Ascending aorta (tissue), 2 donors: Measurements from ENCODE around the gene HSPB6. TPM values are rescaled to one million over a fixed set of nuclear protein-coding genes. Genes with fewer than 3 reads are reported as not detected.
"Not testable (repeated sequence)": the region's sequence is repeated elsewhere in the genome, so short reads cannot be mapped to it uniquely, and the experiment has no call there.

ENCODE experiments used
- DNase-seq, 2 donors: peaks; one replicate each; pipeline ENCODE4 v3.0.0-alpha.2; 2019; ENCODE audit warnings: low spot score in 2 of 2
- H3K27ac ChIP-seq, 2 donors: fragments of 200-600 bp; sonication (generic); one replicate each; pipeline ENCODE4 v1.5.1; 2016 to 2017; ENCODE audit warnings: mild to moderate bottlenecking in 1 of 2
- H3K27me3 ChIP-seq: fragments of 200-600 bp; sonication (generic); one replicate; pipeline ENCODE4 v1.5.1; 2017
- H3K36me3 ChIP-seq, 2 donors: fragments of 200-600 bp; sonication (generic); one replicate each; pipeline ENCODE4 v1.5.1; 2016
- H3K4me1 ChIP-seq, 2 donors: fragments of 200-600 bp; sonication (generic); one replicate each; pipeline ENCODE4 v1.5.1; 2016 to 2017; ENCODE audit warnings: mild to moderate bottlenecking in 1 of 2
- H3K4me3 ChIP-seq, 2 donors: fragments of 200-600 bp; sonication (generic); one replicate each; pipeline ENCODE4 v1.5.1; 2016 to 2017; ENCODE audit warnings: mild to moderate bottlenecking in 1 of 2
- H3K9me3 ChIP-seq, 2 donors: fragments of 200-600 bp; sonication (generic); one replicate each; pipeline ENCODE4 v1.5.1; 2016
- intact Hi-C: fragments of 100-400 bp; cut with DNase I; formaldehyde crosslinking; loops from one replicate; pipeline ENCODE4 v1.15.1; 2023
- total RNA-seq: library from RNA; depleted of rRNA; stranded (reverse); fragments of >200 nt; gene quantifications from one replicate; pipeline ENCODE4 v1.1.0, GENCODE V29; 2016
- TF ChIP-seq, protein P1 (sequence below), 3 experiments: fragments of 200-600 bp in 2 of 3; fragments of 450-650 bp in 1 of 3; sonication (generic) in 2 of 3; IDR thresholded peaks; one replicate each; pipeline ENCODE4 v1.5.1; 2016 to 2019; ENCODE audit warnings: antibody characterized with exemption in 3 of 3, mild to moderate bottlenecking in 1 of 3, moderate library complexity in 1 of 3

The HSPB6 gene
- total RNA-seq, 1 donor from 2014 or later: 265 TPM

DNA sequence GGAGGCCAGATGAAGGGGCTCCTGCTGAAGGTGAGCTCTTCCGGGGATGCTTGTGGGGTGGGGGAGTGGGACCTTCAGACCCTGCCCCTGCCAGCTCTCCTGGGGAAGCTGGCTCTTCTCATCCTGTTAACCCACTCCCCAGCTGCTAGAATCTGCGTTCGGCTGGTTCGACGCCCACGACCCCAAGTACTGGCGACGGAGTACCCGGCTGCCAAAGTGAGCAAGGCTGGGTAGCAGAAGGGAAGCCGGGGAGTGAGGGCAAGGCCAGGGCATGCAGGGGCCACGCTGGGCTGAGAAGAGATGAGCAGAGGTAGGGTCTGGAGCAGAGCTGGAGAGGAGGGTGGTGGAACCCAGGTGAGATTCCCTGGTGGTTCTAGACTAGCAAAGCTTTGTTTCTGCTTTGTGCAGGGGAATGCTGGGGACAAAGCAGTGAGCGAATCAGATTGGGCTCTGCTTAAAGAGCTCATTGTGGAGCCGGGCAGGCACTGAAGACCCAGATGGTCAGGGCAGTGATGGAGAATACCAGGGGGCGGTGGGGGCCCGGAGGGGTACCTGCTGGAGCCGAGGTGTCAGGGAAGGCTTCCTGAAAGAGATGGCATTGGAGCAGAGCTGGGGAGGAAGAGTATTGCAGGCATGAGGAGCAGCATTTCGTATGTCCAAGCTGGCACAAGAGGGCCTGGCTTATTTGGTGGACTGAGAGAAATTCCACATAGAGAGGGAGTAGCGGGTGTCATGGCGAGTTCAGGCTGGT, 28.7 kb downstream of the HSPB6 start:
- no peaks in the 10 kb centered on the region for H3K4me1 ChIP-seq
- no peaks in the 10 kb centered on the region for H3K9me3 ChIP-seq
- peaks cover 96 to 99% of the 10 kb centered on the region in 2 donors for H3K36me3 ChIP-seq
- TF ChIP-seq, protein P1, sequence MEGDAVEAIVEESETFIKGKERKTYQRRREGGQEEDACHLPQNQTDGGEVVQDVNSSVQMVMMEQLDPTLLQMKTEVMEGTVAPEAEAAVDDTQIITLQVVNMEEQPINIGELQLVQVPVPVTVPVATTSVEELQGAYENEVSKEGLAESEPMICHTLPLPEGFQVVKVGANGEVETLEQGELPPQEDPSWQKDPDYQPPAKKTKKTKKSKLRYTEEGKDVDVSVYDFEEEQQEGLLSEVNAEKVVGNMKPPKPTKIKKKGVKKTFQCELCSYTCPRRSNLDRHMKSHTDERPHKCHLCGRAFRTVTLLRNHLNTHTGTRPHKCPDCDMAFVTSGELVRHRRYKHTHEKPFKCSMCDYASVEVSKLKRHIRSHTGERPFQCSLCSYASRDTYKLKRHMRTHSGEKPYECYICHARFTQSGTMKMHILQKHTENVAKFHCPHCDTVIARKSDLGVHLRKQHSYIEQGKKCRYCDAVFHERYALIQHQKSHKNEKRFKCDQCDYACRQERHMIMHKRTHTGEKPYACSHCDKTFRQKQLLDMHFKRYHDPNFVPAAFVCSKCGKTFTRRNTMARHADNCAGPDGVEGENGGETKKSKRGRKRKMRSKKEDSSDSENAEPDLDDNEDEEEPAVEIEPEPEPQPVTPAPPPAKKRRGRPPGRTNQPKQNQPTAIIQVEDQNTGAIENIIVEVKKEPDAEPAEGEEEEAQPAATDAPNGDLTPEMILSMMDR (IDR thresholded peaks at IDR 0.05): no peak
- DNase-seq: no peak
- H3K27ac ChIP-seq: no peak overlapping the region
- intact Hi-C loops: no loop called here
- no peak overlapping the region for H3K4me3 ChIP-seq
- H3K27me3 ChIP-seq: no peaks in the 10 kb centered on the region

DNA sequence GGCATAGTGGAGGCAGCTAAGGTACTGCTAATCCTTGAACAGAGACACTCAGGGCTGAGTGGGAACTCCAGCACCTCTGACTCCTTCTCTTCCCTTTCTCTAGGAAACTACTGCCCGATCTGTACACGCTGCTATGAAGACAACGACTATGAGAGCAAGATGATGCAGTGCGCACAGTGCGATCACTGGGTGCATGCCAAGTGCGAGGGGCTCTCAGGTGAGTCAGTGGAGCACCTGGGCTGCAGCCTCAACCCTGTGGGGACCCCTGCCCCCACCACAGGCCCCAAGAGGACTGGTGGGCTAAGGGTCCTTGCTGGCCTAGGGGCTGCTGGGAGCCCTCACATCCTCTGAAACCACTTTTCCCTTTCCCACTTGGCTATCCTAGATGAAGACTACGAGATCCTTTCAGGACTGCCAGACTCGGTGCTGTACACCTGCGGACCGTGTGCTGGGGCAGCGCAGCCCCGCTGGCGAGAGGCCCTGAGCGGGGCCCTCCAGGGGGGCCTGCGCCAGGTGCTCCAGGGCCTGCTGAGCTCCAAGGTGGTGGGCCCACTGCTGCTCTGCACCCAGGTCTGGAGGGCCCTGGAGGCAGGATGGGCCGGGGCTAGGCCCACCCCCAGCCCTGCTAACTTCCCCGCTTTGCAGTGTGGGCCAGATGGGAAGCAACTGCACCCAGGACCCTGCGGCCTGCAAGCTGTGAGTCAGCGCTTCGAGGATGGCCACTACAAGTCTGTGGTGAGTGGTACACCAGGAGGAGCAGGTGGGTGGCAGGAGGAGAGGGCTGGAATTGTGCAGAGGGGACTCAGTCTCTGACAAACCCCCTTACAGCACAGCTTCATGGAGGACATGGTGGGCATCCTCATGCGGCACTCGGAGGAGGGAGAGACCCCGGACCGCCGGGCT, 29.5 kb downstream of the HSPB6 start:
- no peaks in the 10 kb centered on the region for H3K4me1 ChIP-seq
- intact Hi-C loops: no loop called here
- TF ChIP-seq, protein P1 (IDR thresholded peaks at IDR 0.05): no peak
- DNase-seq: no peak
- no peak overlapping the region for H3K4me3 ChIP-seq
- H3K9me3 ChIP-seq: no peaks in the 10 kb centered on the region
- peaks cover 100% of the 10 kb centered on the region in 2 donors for H3K36me3 ChIP-seq
- H3K27ac ChIP-seq: no peak overlapping the region
- no peaks in the 10 kb centered on the region for H3K27me3 ChIP-seq

DNA sequence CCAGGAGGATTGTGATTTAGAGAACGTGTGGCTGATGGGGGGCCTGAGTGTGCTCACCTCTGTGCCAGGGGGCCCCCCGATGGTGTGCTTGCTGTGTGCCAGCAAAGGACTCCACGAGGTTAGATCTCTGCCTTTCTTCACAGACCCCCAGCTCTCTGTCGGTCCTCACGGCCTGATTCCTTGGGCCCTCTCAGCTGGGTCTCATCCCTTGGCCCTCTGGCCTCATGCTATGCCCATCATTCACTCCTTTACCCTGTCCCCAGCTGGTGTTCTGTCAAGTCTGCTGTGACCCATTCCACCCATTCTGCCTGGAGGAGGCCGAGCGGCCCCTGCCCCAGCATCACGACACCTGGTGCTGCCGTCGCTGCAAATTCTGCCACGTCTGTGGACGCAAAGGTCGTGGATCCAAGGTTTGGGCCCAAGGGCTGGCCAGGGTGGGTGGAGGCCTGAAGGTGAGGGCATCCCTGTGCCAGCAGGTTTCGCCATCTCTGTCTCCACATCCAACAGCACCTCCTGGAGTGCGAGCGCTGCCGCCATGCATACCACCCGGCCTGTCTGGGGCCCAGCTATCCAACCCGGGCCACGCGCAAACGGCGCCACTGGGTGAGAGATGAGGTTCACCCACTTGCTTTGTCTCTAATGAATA, 31.5 kb downstream of the HSPB6 start:
- intact Hi-C loops: no loop called here
- TF ChIP-seq, protein P1 (IDR thresholded peaks at IDR 0.05): no peak
- no peaks in the 10 kb centered on the region for H3K27me3 ChIP-seq
- no peaks in the 10 kb centered on the region for H3K9me3 ChIP-seq
- H3K4me1 ChIP-seq: no peaks in the 10 kb centered on the region
- H3K27ac ChIP-seq: no peak overlapping the region
- H3K36me3 ChIP-seq: peaks cover 97 to 100% of the 10 kb centered on the region in 2 donors
- no peak overlapping the region for H3K4me3 ChIP-seq
- no peak for DNase-seq

DNA sequence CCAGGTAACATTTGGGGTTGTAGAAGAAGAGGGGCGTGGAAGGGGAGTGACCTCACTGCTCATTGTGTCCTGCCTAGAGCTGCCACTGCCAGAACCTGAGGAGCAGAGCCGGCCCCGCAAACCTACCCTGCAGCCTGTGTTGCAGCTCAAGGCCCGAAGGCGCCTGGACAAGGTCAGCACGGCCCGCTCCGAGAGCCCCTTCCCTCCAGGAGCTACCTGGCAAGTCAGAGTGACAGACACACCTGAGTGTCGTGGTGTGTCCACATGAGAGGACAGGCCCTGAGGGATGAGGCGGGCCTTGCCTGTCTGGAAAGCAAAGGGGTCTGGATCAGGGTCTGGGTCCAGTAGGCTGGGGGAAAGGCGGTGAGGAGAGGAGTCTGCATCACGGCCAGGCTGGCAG, 32.3 kb downstream of the HSPB6 start:
- Histone ChIP-seq H3K27me3 (no peaks in the 10 kb centered on the region), H3K27ac (no peak overlapping the region), H3K36me3 (peaks cover 96 to 100% of the 10 kb centered on the region in 2 donors), H3K9me3 (no peaks in the 10 kb centered on the region), H3K4me3 (no peak overlapping the region), H3K4me1 (no peaks in the 10 kb centered on the region)
- intact Hi-C loops: no loop called here
- TF ChIP-seq, protein P1 (IDR thresholded peaks at IDR 0.05): no peak
- DNase-seq: no peak

- H3K9me3 ChIP-seq, H3K4me1 ChIP-seq, H3K27me3 ChIP-seq, H3K4me3 ChIP-seq, DNase-seq, H3K27ac ChIP-seq, intact Hi-C loops: not testable (repeated sequence)
- H3K36me3 ChIP-seq: peaks cover 92 to 96% of the 10 kb centered on the region in 2 donors
Observed at GRCh38 chr19:35724132-35724531, 32.7 kb downstream of the HSPB6 start.
